ENCODE results near the gene CXCL17.

The CXCL17 gene

GRCh38 chr19:42473686-42474085, 30.9 kb upstream of the CXCL17 start:
- Mint-ChIP-seq H3K27me3 (ENCODE audit: low read depth) (peaks cover 7% of the 10 kb centered on the region), H3K4me3 (no peak overlapping the region), H3K9me3 (no peaks in the 10 kb centered on the region), H3K36me3 (ENCODE audit: low read depth) (no peaks in the 10 kb centered on the region), H3K4me1 (no peaks in the 10 kb centered on the region), H3K27ac (no peak overlapping the region)
- TF ChIP-seq, protein P1, sequence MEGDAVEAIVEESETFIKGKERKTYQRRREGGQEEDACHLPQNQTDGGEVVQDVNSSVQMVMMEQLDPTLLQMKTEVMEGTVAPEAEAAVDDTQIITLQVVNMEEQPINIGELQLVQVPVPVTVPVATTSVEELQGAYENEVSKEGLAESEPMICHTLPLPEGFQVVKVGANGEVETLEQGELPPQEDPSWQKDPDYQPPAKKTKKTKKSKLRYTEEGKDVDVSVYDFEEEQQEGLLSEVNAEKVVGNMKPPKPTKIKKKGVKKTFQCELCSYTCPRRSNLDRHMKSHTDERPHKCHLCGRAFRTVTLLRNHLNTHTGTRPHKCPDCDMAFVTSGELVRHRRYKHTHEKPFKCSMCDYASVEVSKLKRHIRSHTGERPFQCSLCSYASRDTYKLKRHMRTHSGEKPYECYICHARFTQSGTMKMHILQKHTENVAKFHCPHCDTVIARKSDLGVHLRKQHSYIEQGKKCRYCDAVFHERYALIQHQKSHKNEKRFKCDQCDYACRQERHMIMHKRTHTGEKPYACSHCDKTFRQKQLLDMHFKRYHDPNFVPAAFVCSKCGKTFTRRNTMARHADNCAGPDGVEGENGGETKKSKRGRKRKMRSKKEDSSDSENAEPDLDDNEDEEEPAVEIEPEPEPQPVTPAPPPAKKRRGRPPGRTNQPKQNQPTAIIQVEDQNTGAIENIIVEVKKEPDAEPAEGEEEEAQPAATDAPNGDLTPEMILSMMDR (IDR thresholded peaks at IDR 0.05; ENCODE audit: unreplicated experiment in 3 of 3): no peak

DNA sequence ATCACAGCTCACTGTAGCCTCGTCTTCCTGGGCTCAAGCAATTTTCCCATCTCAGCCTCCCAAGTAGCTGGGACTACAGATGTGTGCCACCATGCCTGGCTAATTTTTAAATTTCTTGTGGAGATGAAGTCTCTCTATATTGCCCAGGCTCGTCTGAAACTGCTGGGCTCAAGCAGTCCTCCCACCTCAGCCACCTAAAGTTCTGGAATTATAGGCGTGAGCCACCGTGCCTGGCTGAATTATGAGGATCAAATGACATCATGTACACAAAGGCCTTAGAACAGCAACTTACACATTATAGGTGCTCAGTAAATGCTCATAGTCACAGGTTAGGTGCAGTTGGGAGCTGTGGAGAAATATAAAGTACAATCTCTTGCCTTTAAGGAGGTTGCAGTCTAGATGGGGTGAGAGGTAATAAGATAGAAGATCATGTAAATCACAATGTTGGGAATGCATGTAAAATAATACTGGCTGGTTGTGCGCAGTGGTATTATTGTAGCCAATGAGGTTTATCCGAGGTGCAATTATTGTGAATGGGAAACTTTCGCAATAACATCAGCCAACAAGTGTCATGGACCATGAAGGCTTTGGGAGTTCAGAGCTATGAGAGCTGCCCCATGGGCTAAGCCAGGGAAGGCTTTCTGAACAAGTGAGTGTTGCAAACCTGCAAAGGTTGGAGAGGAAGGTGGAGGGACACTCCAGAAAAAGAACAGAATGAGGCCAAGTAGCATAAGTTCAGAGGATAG, 29.8 kb upstream of the CXCL17 start:
- TF ChIP-seq, protein P1 (IDR thresholded peaks at IDR 0.05; ENCODE audit: unreplicated experiment in 3 of 3): no peak
- no peak overlapping the region for H3K4me3 Mint-ChIP-seq
- H3K27me3 Mint-ChIP-seq (ENCODE audit: low read depth): peaks cover 7% of the 10 kb centered on the region
- H3K4me1 Mint-ChIP-seq: no peaks in the 10 kb centered on the region
- no peaks in the 10 kb centered on the region for H3K36me3 Mint-ChIP-seq (ENCODE audit: low read depth)
- H3K27ac Mint-ChIP-seq: no peak overlapping the region
- no peaks in the 10 kb centered on the region for H3K9me3 Mint-ChIP-seq

GRCh38 chr19:42471554-42472249, 29.0 kb upstream of the CXCL17 start:
- Mint-ChIP-seq H3K4me3 (no peak overlapping the region), H3K36me3 (ENCODE audit: low read depth) (no peaks in the 10 kb centered on the region), H3K27ac (no peak overlapping the region), H3K4me1 (peaks cover 6% of the 10 kb centered on the region), H3K27me3 (ENCODE audit: low read depth) (peaks cover 7% of the 10 kb centered on the region), H3K9me3 (no peaks in the 10 kb centered on the region)
- TF ChIP-seq, protein P1 (IDR thresholded peaks at IDR 0.05; ENCODE audit: unreplicated experiment in 3 of 3): no peak

- H3K4me3 Mint-ChIP-seq: no peak overlapping the region
- H3K27me3 Mint-ChIP-seq (ENCODE audit: low read depth): peaks cover 3% of the 10 kb centered on the region
- H3K9me3 Mint-ChIP-seq: no peaks in the 10 kb centered on the region
- TF ChIP-seq, protein P1 (IDR thresholded peaks at IDR 0.05; ENCODE audit: unreplicated experiment in 3 of 3): no peak
- H3K27ac Mint-ChIP-seq: no peak overlapping the region
- H3K36me3 Mint-ChIP-seq (ENCODE audit: low read depth): no peaks in the 10 kb centered on the region
- H3K4me1 Mint-ChIP-seq: peaks cover 15% of the 10 kb centered on the region
Observed at GRCh38 chr19:42469311-42470235, 26.8 kb upstream of the CXCL17 start.

- TF ChIP-seq, protein P1 (IDR thresholded peaks at IDR 0.05; ENCODE audit: unreplicated experiment in 3 of 3): no peak
- H3K9me3 Mint-ChIP-seq: no peaks in the 10 kb centered on the region
- no peak overlapping the region for H3K4me3 Mint-ChIP-seq
- H3K27me3 Mint-ChIP-seq (ENCODE audit: low read depth): no peaks in the 10 kb centered on the region
- H3K4me1 Mint-ChIP-seq: peaks cover 15% of the 10 kb centered on the region
- no peak overlapping the region for H3K27ac Mint-ChIP-seq
- H3K36me3 Mint-ChIP-seq (ENCODE audit: low read depth): no peaks in the 10 kb centered on the region
Observed at GRCh38 chr19:42468273-42468796, 25.6 kb upstream of the CXCL17 start.

Measured in nephron (organoid).